Ishikawa (cell line): ENCODE data around the gene CACNA1C.

ENCODE experiments used
- CEBPB ChIP-seq: IDR thresholded peaks from 2 replicates; pipeline ENCODE4 v1.6.1; 2012
- CREB1 ChIP-seq: IDR thresholded peaks from 2 replicates; pipeline ENCODE4 v1.6.1; 2012; ENCODE audit warnings: low read depth
- EP300 ChIP-seq: IDR thresholded peaks from 2 replicates; pipeline ENCODE4 v1.6.1; 2012; ENCODE audit warnings: borderline replicate concordance
- FOXM1 ChIP-seq: IDR thresholded peaks from 2 replicates; pipeline ENCODE4 v1.6.1; 2012; ENCODE audit warnings: low read depth, borderline replicate concordance
- NFIC ChIP-seq: IDR thresholded peaks from 2 replicates; pipeline ENCODE4 v1.6.1; 2012
- RAD21 ChIP-seq: IDR thresholded peaks from 2 replicates; pipeline ENCODE4 v1.6.1; 2012; ENCODE audit warnings: low read depth
- TAF1 ChIP-seq: IDR thresholded peaks from 2 replicates; pipeline ENCODE4 v1.6.1; 2012; ENCODE audit warnings: low read depth, mild to moderate bottlenecking
- TCF12 ChIP-seq: IDR thresholded peaks from 2 replicates; pipeline ENCODE4 v1.6.1; 2012; ENCODE audit warnings: low read depth
- YY1 ChIP-seq: IDR thresholded peaks from 2 replicates; pipeline ENCODE4 v1.6.1; 2012; ENCODE audit warnings: low read depth
- ZBTB7A ChIP-seq: IDR thresholded peaks from 2 replicates; pipeline ENCODE4 v1.6.1; 2012; ENCODE audit warnings: low read depth
- TF ChIP-seq, protein P1 (sequence below): IDR thresholded peaks from 2 replicates; pipeline ENCODE4 v1.6.1; 2012

DNA sequence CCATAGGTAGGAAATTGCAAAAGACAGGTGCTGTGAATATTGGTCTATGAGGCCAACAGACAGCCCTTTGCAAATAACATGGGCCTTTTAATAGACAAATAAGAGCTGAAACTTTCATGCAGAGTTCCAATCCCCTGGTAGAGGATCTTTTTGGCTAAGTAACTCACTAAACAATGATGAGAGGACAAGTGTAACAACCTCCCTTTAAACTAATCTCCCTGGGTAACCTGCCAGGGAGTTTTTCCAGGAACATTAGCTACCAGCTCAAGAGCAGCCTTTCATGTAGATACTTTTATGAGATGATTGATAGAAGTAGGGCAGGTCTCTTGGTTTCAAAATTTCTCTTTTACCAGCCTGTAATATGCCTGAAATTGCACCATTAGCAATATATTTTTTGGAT is 13.8 kb upstream of the CACNA1C start:
- TF ChIP-seq FOXM1 (no peak), TAF1 (no peak), EP300 (no peak), RAD21 (no peak), CREB1 (no peak), TCF12 (no peak), YY1 (no peak), NFIC (no peak), CEBPB (no peak), ZBTB7A (no peak)
- TF ChIP-seq, protein P1, sequence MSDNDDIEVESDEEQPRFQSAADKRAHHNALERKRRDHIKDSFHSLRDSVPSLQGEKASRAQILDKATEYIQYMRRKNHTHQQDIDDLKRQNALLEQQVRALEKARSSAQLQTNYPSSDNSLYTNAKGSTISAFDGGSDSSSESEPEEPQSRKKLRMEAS: no peak
